CD4-positive, alpha-beta memory T cell (primary cell): ENCODE data around the gene RTL10. TPM values are rescaled to one million over a fixed set of nuclear protein-coding genes. Genes with fewer than 3 reads are reported as not detected.

Source experiments
- CTCF ChIA-PET: fragments of 350-600 bp; sonication (Branson Sonifier 250); formaldehyde crosslinking; loops from one replicate; lab custom pipeline; 2021; ENCODE audit warnings: inconsistent platforms; ENCODE audit not compliant: partially characterized antibody; lab: Charles Lee
- POLR2A ChIA-PET: fragments of 350-600 bp; sonication (Branson Sonifier 250); formaldehyde crosslinking; loops from one replicate; lab custom pipeline; 2021; ENCODE audit not compliant: partially characterized antibody; lab: Charles Lee
- DNase-seq, 5 donors: peaks; one replicate each; pipeline versions ENCODE4 v3.0.0 to v3.0.0-alpha.2; 2020 to 2022; ENCODE audit warnings: mixed read lengths in 1 of 5
- H3K27ac ChIP-seq: one replicate; pipeline ENCODE4 v1.7.0; 2013; ENCODE audit warnings: low read depth, low read length
- H3K27me3 ChIP-seq: 2 replicates; pipeline ENCODE4 v1.7.0; 2013; ENCODE audit warnings: mild to moderate bottlenecking, low read length, moderate library complexity; ENCODE audit not compliant: insufficient read depth
- H3K36me3 ChIP-seq: 2 replicates; pipeline ENCODE4 v1.7.0; 2013; ENCODE audit warnings: mild to moderate bottlenecking, low read length, moderate library complexity; ENCODE audit not compliant: insufficient read depth
- H3K4me1 ChIP-seq: 2 replicates; pipeline ENCODE4 v1.7.0; 2013; ENCODE audit warnings: mild to moderate bottlenecking, low read length, moderate library complexity; ENCODE audit not compliant: insufficient read depth
- H3K4me3 ChIP-seq, 2 donors: one replicate each; pipeline ENCODE4 v1.7.0; 2013; ENCODE audit warnings: low read length in 2 of 2, mild to moderate bottlenecking in 1 of 2
- H3K9me3 ChIP-seq, 2 donors: one replicate each; pipeline ENCODE4 v1.7.0; 2013; ENCODE audit warnings: low read length in 2 of 2, control low read depth in 1 of 2; ENCODE audit not compliant: control insufficient read depth in 1 of 2
- H3K27ac Mint-ChIP-seq, 7 donors: one replicate each; pipeline ENCODE4 v1.8.0; 2020 to 2021; ENCODE audit warnings: mixed read lengths in 7 of 7, mild to moderate bottlenecking in 6 of 7, inconsistent platforms in 3 of 7, moderate library complexity in 3 of 7
- H3K27me3 Mint-ChIP-seq, 2 donors: one replicate each; pipeline ENCODE4 v1.8.0; 2020 to 2021; ENCODE audit warnings: mixed read lengths in 2 of 2
- H3K36me3 Mint-ChIP-seq, 2 donors: one replicate each; pipeline ENCODE4 v1.8.0; 2020 to 2021; ENCODE audit warnings: mixed read lengths in 2 of 2, inconsistent platforms in 1 of 2, mild to moderate bottlenecking in 1 of 2
- H3K4me1 Mint-ChIP-seq, 4 donors: one replicate each; pipeline ENCODE4 v1.8.0; 2020 to 2021; ENCODE audit warnings: mixed read lengths in 4 of 4, mild to moderate bottlenecking in 1 of 4
- H3K4me3 Mint-ChIP-seq, 8 donors: one replicate each; pipeline ENCODE4 v1.8.0; 2020 to 2021; ENCODE audit warnings: mixed read lengths in 8 of 8, mild to moderate bottlenecking in 7 of 8, moderate library complexity in 6 of 8, inconsistent platforms in 3 of 8
- H3K9me3 Mint-ChIP-seq, 8 donors: one replicate each; pipeline ENCODE4 v1.8.0; 2020 to 2021; ENCODE audit warnings: mixed read lengths in 8 of 8, mild to moderate bottlenecking in 5 of 8, inconsistent platforms in 3 of 8, moderate library complexity in 1 of 8
- intact Hi-C: fragments of 100-400 bp; cut with micrococcal nuclease; formaldehyde crosslinking; loops from one replicate; pipeline ENCODE4 v1.15.1; 2023
- polyA plus RNA-seq, 2 donors: library from polyadenylated mRNA; unstranded; fragments of 300-500 nt; fragmentation: Illumina TruSeq; gene quantifications; one replicate each; pipeline ENCODE4 v1.2.3, GENCODE V29; 2021
- total RNA-seq, 2 experiments: library from RNA; stranded (reverse); gene quantifications; one replicate each; pipeline ENCODE4 v1.2.3, GENCODE V29; 2021

RTL10 gene
- total and polyA plus RNA-seq, 4 experiments from 2014 or later = 4.3 to 27.6 (median 20.0) TPM

DNA sequence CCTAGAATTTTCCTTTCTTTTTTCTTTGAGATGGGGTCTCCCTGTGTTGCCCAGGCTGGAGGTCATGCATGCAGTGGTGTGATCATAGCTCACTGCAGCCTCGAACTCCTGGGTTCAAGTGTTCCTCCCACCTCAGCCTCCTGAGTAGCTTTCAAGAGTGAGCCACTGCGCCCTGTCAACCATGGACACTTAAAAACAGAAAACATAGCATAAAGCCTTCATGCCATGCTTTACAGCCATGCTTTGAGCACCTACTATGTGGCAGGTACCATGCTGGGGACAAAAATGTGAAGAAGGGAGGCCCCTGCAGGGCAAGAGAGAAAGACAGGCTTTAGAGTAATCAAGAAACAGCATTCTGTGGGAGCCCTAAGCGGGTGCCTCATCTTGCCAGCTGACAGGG is 13.7 kb upstream of the RTL10 start:
- Histone ChIP-seq H3K9me3 (no peaks in the 10 kb centered on the region), H3K4me3 (no peak overlapping the region), H3K4me1 (no peaks in the 10 kb centered on the region), H3K27me3 (no peaks in the 10 kb centered on the region), H3K27ac (no peak overlapping the region), H3K36me3 (no peaks in the 10 kb centered on the region)
- ChIA-PET POLR2A (no interaction called here), CTCF (no interaction called here)
- intact Hi-C loops = no loop called here
- Mint-ChIP-seq H3K27me3 (no peaks in the 10 kb centered on the region), H3K9me3 (no peaks in the 10 kb centered on the region), H3K4me3 (no peak overlapping the region), H3K27ac (peak overlapping the region in 1 of 7 donors; percentile 39), H3K36me3 (no peaks in the 10 kb centered on the region), H3K4me1 (peaks cover 0 to 2% (median under 1%) of the 10 kb centered on the region in 4 donors)
- DNase-seq = no peak

DNA sequence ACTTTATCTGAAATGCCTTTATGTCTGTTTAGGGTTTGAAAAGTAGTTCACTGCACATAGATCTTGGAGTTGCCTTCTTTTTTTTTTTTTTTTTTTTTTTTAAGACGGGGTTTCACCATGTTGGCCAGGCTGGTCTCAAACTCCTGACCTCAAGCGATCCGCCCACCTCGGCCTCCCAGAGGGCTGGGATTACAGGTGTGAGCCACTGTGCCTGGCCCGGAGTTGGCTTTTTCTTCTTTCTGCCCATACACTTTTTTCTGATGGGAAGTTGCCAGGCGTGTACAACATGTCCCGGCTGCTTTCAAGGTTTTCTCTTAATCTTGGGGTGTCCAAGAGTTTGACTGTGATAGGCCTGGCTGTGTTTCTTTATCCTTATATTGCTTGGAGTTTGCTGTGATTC is 12.9 kb upstream of the RTL10 start:
- Mint-ChIP-seq H3K4me1 (peaks cover 0 to 2% (median under 1%) of the 10 kb centered on the region in 4 donors), H3K9me3 (no peaks in the 10 kb centered on the region), H3K27me3 (no peaks in the 10 kb centered on the region), H3K27ac (no peak overlapping the region), H3K4me3 (no peak overlapping the region), H3K36me3 (no peaks in the 10 kb centered on the region)
- Histone ChIP-seq H3K9me3 (no peaks in the 10 kb centered on the region), H3K27me3 (no peaks in the 10 kb centered on the region), H3K36me3 (no peaks in the 10 kb centered on the region), H3K4me3 (no peak overlapping the region), H3K4me1 (no peaks in the 10 kb centered on the region), H3K27ac (no peak overlapping the region)
- intact Hi-C loops = no loop called here
- ChIA-PET POLR2A (interaction anchor here (1.4 kb wide), 1 partner anchor 12 kb away, joined by 3 read pairs; no protein-coding TSS in a partner anchor), CTCF (no interaction called here)
- DNase-seq = no peak

- no peaks in the 10 kb centered on the region for H3K36me3 ChIP-seq
- DNase-seq = no peak
- no peak overlapping the region for H3K4me3 ChIP-seq
- H3K4me1 ChIP-seq = no peaks in the 10 kb centered on the region
- intact Hi-C loops = no loop called here
- Mint-ChIP-seq H3K36me3 (no peaks in the 10 kb centered on the region), H3K4me1 (peaks cover 0 to 2% (median under 1%) of the 10 kb centered on the region in 4 donors), H3K9me3 (no peaks in the 10 kb centered on the region), H3K27ac (peak overlapping the region in 1 of 7 donors; percentile 52), H3K4me3 (no peak overlapping the region), H3K27me3 (no peaks in the 10 kb centered on the region)
- no peaks in the 10 kb centered on the region for H3K9me3 ChIP-seq
- POLR2A ChIA-PET = interaction anchor here (1.4 kb wide), 1 partner anchor 11 kb away, joined by 3 read pairs; no protein-coding TSS in a partner anchor
- H3K27me3 ChIP-seq = no peaks in the 10 kb centered on the region
- CTCF ChIA-PET = no interaction called here
- H3K27ac ChIP-seq = no peak overlapping the region
Measured at GRCh38 chr22:19866665-19867009, 12.0 kb upstream of the RTL10 start.

GRCh38 chr22:19865141-19865829 is 10.6 kb upstream of the RTL10 start:
- intact Hi-C loops = no loop called here
- CTCF ChIA-PET = interaction anchor here (0.7 kb wide), 1 partner anchor 135 kb away, joined by 3 read pairs; no protein-coding TSS in a partner anchor
- Mint-ChIP-seq H3K4me1 (peaks cover 0 to 2% (median under 1%) of the 10 kb centered on the region in 4 donors), H3K36me3 (peaks cover 0 to 2% of the 10 kb centered on the region in 2 donors), H3K4me3 (no peak overlapping the region), H3K9me3 (no peaks in the 10 kb centered on the region), H3K27ac (no peak overlapping the region), H3K27me3 (no peaks in the 10 kb centered on the region)
- no peaks in the 10 kb centered on the region for H3K4me1 ChIP-seq
- H3K27me3 ChIP-seq = no peaks in the 10 kb centered on the region
- no peak overlapping the region for H3K27ac ChIP-seq
- POLR2A ChIA-PET = interaction anchor here (1.1 kb wide), 1 partner anchor 27 kb away, joined by 3 read pairs; no protein-coding TSS in a partner anchor
- no peaks in the 10 kb centered on the region for H3K36me3 ChIP-seq
- DNase-seq = no peak
- H3K4me3 ChIP-seq = no peak overlapping the region
- no peaks in the 10 kb centered on the region for H3K9me3 ChIP-seq

GRCh38 chr22:19864538-19865106 is 9.9 kb upstream of the RTL10 start:
- no peaks in the 10 kb centered on the region for H3K9me3 ChIP-seq
- H3K36me3 ChIP-seq = no peaks in the 10 kb centered on the region
- H3K4me3 ChIP-seq = no peak overlapping the region
- Mint-ChIP-seq H3K36me3 (peaks cover 0 to 2% of the 10 kb centered on the region in 2 donors), H3K27ac (peak overlapping the region in 2 of 7 donors; percentile 0 to 70), H3K9me3 (no peaks in the 10 kb centered on the region), H3K4me3 (no peak overlapping the region), H3K4me1 (peaks cover 0 to 2% (median under 1%) of the 10 kb centered on the region in 4 donors), H3K27me3 (no peaks in the 10 kb centered on the region)
- H3K27me3 ChIP-seq = no peaks in the 10 kb centered on the region
- ChIA-PET POLR2A (interaction anchor here (1.1 kb wide), 1 partner anchor 28 kb away, joined by 3 read pairs; no protein-coding TSS in a partner anchor), CTCF (interaction anchor here (0.7 kb wide), 1 partner anchor 134 kb away, joined by 3 read pairs; no protein-coding TSS in a partner anchor)
- H3K27ac ChIP-seq = no peak overlapping the region
- intact Hi-C loops = no loop called here
- DNase-seq = no peak
- H3K4me1 ChIP-seq = no peaks in the 10 kb centered on the region

- Mint-ChIP-seq H3K36me3 (peaks cover 0 to 2% of the 10 kb centered on the region in 2 donors), H3K4me3 (no peak overlapping the region), H3K27me3 (no peaks in the 10 kb centered on the region), H3K4me1 (peaks cover 0 to 2% (median under 1%) of the 10 kb centered on the region in 4 donors), H3K9me3 (no peaks in the 10 kb centered on the region), H3K27ac (peak overlapping the region in 1 of 7 donors; percentile 61)
- no peaks in the 10 kb centered on the region for H3K27me3 ChIP-seq
- H3K27ac ChIP-seq = no peak overlapping the region
- H3K4me1 ChIP-seq = no peaks in the 10 kb centered on the region
- DNase-seq = no peak
- no peaks in the 10 kb centered on the region for H3K36me3 ChIP-seq
- ChIA-PET POLR2A (no interaction called here), CTCF (no interaction called here)
- no peaks in the 10 kb centered on the region for H3K9me3 ChIP-seq
- no peak overlapping the region for H3K4me3 ChIP-seq
- intact Hi-C loops = no loop called here
Measured at GRCh38 chr22:19863571-19863970, 8.9 kb upstream of the RTL10 start.

DNA sequence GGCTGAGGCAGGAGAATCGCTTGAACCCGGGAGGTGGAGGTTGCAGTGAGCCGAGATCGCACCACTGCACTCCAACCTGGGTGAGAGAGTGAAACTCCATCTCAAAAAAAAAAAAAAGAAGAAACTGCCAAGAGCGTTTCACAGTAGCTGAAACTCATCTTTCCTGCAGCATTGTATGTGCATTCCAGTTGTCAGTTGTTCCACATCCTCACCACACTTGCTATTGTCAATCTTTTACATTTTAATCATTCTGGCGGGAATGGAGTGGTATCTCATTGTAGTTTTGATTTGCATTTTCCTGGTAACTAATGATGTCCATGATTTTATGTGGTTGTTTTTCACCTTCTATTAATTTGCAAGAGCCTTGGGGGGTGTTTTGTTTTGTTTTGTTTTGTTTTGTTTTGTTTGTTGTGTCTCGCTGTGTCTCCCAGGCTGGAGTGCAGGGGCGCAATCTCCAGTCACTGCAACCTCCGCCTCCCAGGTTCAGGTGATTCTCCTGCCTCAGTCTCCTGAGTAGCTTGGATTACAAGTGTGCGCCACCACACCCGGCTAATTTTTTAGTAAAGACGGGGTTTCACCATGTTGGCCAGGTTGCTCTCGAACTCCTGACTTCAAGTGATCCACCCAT is 8.1 kb upstream of the RTL10 start:
- Mint-ChIP-seq H3K4me1 (peaks cover 0 to 4% (median 1%) of the 10 kb centered on the region in 4 donors), H3K36me3 (peaks cover 0 to 2% of the 10 kb centered on the region in 2 donors), H3K4me3 (no peak overlapping the region), H3K27ac (peak overlapping the region in 2 of 7 donors; percentile 31 to 41), H3K9me3 (no peaks in the 10 kb centered on the region), H3K27me3 (no peaks in the 10 kb centered on the region)
- no peaks in the 10 kb centered on the region for H3K27me3 ChIP-seq
- DNase-seq = no peak
- no peak overlapping the region for H3K4me3 ChIP-seq
- H3K9me3 ChIP-seq = no peaks in the 10 kb centered on the region
- intact Hi-C loops = no loop called here
- no peaks in the 10 kb centered on the region for H3K36me3 ChIP-seq
- no peaks in the 10 kb centered on the region for H3K4me1 ChIP-seq
- ChIA-PET POLR2A (no interaction called here), CTCF (no interaction called here)
- no peak overlapping the region for H3K27ac ChIP-seq
